Fibroblast of skin of scalp (primary cell): Measurements from ENCODE around the gene CNTN6.
A peak's percentile ranks its signal among the peaks of the same experiment; 100 is the strongest.

Experiments used
- DNase-seq: peaks from one replicate; pipeline ENCODE4 v3.0.0-alpha.2; 2013

CNTN6 gene

DNA sequence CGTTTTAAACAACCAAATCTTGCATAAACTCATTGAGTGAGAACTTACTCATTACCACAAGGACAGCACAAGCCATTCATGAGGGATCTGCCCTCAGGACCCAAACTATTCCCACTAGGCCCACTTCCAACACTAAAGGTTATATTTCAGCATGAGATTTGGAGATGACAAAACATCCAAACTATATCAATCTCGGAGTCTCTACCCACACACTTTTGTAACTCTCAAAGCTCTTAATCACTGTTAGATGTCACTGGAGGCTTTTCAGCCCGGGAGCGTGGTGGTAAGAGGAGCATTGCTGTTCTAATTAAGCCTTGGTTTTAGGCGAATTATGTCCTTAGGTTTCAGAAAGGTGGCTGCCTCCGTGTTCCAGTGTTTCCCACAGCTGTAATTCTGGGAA is 86.3 kb downstream of the CNTN6 start:
- DNase-seq: peak; percentile 12

DNA sequence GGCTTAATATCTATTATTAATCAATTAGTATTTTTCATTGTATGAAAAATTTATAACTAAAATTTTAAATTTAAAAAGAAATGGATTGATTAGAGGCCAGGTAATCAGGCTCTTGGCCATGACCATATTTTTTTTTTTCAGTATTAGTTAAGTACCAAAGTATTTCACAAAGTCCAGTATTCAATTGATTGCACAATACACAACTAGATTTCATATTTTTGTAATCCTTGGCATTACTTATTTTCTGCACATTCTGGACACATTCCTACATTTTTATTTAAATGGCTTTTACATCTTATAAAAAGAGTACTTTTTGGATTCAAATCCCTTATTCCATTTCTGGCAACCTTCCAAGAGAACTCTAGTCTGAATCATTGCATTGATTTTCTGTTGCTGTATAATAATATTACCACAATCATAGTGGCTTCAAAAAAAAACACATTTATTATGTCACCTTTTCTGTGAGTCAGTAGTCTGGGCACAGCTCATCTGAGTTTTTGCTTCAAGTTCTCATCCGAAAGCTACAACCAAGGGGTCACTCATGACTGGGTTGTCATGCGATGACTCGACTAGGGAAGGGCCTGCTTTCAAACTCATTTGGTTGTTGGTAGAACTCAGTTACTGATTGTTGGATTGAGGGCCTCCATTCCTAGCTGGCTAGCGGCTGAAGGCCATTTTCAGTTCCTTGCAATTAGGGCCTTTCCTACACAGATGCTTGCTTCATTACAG is 90.7 kb downstream of the CNTN6 start:
- peak; percentile 94 for DNase-seq

DNA sequence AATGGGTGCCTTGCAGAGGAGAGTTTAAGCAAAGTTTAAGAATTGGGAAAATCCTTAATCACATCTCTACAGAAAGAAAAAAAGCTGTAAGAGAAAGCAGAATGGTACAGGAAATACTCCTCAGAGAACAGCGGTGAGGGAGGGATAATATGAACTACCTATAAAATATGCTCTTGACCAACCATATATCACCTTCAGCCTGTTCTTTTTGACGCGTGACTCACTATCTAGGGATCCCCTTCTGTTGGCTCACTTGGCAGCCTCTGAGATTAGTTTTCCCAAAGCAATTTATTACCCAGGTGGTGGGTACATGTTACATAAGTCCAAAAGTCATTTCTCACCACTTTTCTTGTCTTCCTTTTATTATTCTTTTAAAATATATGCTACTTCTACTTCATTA is 97.7 kb downstream of the CNTN6 start:
- DNase-seq: no peak

DNA sequence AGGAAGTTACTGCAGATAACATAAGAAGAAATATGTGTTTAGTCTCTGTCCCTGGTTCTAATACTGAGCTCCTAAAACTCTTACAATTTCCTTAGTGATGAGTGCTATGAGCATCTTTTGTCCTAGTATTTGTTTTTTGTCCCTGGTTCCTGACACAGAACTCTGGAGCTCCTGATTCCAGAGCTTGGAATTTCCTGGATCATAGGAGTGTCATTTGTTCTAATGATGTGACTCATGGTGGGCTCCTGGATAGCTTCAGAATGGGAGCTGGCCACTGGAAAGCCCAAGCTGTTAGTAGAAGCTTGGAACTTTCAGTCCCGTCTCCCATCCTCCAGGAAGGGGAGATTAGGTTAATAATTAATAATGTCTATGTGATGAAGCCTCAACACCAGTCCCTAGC is 98.2 kb downstream of the CNTN6 start:
- DNase-seq: peak; percentile 55

DNA sequence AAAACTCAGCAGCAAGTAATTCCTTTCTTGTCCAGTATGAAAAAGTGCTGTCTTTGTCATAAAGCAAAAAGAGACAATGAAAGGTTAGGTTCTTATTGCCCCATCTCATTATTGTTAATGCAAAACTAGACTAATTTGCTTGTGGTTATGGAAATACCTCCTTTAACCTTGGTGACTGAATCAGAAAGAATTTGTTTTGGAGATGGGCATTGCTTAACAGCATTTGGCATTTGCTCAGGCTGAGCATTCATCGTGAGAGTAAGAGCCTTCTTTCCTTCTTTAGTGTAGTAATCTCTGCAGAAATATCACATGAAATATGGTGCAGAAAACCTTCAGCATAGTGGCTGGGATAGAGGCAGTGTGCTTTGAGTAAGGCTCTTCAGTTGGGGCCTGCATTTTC is 103.1 kb downstream of the CNTN6 start:
- DNase-seq: peak; percentile 82

DNA sequence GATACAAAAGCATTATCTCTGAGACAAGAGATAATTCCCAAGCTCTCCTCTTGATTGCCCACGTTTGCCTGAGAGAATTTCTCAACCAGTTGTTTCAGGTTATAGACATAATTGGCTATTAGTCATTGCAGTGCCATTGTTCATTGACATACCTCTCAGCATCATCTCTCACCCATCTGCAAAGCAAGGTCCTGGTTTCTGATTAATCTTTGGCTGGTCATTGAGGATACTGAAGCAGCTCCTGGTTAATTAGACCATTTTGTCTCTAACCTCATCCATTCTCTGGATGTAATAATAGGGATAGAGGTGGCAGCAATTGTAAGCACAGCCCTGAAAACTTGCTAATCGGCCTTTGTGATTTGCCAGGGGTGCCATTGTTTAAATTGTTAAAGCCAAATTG is 104.2 kb downstream of the CNTN6 start:
- no peak for DNase-seq

DNA sequence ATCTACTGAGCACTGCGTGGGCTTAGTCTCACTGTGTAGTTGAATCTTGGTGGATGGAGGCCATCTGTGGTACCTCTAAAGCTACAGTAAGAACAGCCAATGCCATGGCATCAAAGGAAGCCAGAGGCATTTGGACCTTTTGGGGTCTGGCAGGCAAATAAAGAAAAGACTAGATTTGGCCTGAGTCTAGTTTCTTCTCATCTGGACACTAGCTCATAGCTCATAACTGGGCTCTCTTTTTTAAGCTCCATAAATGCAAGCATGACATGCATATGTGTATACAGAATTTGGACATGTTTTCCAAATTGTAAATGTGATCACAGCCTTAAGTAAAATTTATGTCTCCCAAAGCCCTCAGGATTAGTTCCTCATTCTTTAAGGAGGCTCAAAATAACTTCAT is 107.5 kb downstream of the CNTN6 start:
- no peak for DNase-seq

DNA sequence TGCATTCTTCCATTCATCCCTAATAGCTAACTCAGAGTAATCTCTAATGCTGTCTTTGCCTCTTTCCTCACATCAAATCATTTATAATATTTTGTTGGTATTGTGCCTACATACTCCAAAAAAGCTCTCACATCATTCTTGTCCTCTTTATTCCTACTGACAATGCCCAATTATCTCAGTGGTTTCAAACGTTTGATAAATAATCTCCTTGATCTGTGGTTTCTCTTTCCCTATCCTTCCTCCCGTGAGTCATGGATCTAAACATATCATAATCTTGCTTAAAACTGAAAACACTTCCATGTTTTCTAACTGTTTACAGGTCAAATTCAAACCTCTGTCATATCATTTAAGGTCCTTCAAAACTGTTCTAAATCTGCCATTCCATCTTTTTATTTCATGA is 115.1 kb downstream of the CNTN6 start:
- peak; percentile 27 for DNase-seq

DNA sequence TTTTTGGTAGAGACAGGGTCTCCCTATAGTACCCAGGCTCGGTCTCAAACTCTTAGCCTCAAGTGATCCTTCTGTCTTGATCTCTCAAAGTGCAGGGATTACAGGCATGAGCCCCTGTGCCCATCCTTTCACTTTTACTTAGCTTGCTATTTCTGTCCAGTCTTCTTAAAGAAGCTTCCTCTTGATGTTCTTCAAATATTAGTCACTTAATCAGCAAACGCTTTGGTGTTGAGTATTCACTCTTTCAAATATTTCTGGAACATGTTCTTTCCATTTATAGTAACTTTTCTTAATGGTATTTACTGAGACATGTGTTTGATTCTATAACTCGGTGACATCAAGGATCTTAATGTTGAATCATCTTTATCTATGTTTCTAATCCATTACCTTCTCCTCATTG is 122.1 kb downstream of the CNTN6 start:
- peak; percentile 91 for DNase-seq

DNA sequence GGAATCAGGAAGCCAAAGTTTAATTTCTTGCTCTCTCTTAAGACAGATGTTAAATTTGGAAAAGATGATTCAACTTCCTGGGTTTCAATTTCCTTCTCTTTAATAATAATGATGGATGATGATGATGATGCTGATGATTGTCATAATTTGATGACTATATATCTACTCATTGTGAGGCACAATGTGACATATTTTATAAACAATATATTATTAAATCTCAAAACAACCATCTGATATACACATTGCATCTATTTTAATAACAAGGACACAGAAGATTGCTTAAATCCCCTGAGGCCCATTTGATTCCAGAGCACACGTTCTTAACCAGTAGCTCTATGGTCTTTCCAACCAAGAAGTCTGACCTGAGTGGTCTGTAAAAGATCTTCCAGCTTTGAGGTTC is 124.0 kb downstream of the CNTN6 start:
- peak; percentile 26 for DNase-seq

DNA sequence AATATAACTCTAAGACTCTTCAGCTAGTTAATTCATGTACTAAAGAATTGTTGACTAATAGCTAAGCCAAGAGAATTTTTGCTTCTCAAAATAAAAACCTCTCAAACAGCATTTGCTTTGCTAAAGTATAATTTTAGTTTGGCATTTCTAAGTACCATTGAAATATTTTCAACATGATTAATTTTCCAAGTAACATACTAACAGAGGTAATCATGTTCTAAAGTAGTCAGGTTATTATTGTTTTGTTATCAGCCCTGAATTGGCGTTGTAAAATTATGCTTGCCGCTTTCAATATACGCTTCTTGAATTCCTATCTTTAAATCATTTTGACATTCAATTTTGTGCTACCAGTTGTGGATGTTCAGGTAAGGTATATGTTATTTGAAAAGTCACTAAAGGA is 134.3 kb downstream of the CNTN6 start:
- no peak for DNase-seq

DNA sequence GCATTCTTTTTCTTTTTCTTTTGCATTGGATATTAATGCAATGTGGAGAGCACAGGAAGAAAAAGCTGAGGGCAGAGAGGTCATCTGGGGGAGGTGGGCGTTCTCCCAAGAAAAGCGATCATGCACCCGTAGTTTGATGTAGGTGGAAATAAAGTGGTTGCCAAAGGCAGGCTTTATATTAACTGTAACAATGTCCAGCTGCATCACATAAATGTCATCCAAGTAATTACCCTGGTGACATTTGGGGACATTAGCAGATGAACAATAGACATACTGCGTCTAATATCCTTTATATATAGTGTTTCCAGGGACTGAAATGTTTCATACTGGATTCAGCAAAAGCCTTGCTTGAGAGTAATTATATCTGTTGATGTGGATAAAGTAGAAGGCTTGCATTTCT is 135.5 kb downstream of the CNTN6 start:
- DNase-seq: no peak

DNA sequence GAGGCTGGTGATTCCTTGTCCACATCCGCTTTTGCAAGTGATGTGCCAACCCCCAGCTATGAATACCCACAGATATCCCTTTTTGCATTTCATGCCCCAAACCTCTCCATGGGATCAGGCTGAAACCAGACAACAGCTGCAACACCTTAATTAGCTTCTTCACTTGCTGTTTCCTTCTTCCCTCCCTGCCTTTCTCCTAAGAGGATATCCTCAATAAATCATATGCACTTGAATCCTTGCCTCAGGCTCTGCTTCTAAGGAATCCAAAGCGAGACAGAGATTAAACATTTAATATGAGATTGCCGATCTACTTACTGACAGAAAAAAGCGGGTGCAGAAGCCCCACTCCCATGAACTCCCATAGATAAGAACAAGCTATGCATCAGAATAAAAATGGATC is 138.1 kb downstream of the CNTN6 start:
- DNase-seq: no peak

DNA sequence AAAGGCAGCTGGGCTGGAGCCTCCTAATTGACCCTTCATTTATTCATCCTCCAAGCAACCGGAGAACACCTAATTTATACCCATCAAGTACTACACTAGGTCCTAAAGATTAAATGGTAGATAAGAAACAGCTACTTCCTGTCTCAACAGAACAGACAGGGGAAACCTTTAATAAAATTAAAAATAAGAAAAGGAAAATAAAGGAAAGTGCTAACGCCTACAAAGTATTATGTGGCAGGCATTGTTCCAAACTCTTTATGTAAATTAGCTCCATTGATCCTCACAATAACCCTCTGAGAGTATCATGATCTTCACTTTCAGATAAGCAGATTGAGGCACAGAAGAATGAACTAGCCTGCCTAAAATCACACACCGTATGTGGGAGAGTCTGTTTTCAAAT is 139.5 kb downstream of the CNTN6 start:
- no peak for DNase-seq

DNA sequence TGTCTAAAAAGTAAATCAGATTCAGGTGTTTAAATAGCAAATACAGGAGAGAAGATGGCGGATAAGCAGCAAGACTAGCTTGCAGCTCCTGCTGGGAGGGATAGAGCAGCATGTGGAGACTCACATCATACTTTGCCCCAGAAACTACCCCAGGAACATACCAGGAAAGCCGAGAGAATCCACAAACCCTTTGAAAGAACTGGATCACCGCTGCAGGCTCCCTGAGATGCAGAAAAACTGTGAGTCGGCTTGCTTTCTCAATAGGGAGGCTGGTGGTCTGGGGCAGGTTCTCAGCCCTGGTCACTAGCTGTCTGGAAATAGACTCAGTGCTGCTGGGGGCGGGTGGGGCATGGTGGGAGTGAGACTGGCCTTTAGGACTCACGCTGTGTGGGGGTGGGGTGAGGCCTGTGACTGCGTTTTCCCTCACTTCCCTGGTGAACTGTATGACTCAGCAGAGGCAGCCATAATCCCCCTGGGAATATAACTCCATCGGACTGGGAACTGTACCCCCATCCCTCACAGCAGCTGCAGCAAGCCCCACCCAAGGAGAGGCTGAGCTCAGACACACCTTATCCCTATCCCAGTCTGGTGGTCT is 142.8 kb downstream of the CNTN6 start:
- DNase-seq: peak; percentile 35

DNA sequence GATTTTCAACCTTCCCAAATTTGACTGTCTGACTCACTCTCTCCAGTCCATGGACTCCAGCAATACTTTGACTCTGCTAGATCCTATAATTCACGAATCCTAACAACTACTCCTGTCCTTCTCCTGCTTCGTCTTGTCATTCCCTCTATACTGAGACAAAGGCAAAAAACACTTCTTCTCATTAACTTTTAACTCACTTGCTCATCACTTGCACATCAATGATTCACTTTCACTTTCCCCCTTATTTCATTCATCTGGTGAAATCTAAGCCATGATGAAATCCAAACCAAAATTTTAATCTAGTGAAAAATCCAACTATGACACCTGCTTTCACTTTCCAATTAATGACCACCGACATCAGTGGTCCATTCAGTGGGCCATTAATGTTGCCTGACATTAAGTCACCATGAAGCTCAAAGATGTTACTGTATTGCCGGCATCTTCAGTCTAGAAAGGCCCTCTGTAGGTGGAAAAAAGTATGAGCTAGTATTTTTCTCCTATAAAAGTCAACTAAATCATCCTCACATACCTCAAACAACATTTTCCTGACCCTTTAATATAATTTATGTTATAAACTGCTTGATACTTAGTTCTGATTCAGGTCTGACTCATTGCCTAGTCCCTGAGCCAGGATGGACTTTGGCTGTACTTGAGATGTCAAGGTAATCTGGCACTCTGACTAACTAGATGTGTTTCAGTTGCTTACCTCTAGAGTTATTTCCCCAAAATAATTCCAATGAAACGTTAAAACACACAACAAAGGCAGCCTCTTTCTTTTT is 158.6 kb downstream of the CNTN6 start:
- DNase-seq: peak; percentile 18

DNA sequence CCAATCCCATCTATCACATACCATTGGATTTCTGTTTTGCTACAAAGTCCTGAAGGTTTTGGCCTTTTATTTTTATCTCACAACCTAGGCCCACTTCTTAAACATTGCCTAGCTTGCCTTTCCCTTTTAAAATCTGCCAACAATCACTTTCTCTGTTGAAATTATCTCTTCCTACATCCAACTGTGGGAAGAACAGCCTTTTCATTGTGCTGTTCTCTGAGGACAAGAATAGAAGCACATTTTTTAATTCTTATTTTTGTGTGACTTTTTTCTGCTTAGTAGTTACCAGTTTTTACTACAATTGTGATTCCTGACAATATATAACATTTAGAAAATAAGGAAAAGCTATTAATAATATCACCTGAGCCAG is 159.2 kb downstream of the CNTN6 start:
- no peak for DNase-seq

DNA sequence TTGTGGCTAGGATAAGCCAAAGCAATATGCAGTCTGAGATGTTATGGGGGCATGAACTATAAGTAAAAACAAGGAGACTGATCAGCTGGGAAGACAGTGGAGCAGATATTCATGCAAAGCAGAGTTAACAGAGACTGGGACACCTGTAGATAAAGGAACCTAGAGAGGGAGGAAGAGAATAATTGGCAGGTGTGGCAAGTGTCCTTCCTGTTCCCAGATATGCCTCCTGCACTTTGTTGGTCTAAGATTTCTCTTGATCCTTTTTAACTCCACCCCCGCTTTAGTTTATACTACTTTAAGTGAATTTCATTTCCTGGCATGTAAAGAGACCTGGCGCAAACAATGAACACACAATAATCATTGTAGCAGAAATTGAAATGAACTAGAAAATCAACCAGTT is 169.4 kb downstream of the CNTN6 start:
- no peak for DNase-seq

DNA sequence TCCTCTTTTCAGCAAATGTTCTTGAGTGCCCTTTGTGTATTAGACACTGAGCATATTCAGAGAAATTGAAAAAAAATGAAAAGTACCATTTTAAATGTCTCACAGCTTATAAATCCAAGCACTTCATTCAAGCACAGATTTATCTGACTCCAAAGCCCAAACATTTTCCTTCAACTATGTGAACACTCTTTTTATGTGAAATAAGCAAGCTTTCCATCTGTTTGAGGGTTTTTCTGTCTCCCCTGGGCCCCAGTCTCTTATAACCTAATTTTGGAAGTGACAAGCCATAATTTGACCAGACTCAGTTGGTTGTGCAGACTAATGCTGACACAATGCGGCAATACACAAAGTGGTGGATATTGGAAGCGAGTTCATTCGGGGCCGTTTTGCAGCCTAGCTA is 170.3 kb downstream of the CNTN6 start:
- DNase-seq: no peak

DNA sequence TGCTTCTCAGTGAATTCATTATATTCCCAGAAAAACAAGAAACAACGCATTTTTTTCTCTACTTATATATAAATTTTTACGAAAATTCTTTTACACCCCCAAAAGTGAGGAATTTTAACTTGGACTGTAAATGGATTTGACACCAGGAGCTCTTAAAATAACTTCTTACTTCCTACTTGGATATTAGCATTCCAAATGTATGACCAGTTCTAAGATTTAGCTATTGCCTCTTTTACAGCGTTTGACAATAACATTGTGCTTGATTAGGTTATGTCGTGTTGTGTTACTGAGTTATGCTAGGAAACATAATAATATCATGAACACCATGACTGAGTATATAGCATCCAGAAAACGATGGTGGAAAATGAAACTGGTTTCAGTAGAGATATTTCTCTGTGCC is 177.0 kb downstream of the CNTN6 start:
- DNase-seq: peak; percentile 17

DNA sequence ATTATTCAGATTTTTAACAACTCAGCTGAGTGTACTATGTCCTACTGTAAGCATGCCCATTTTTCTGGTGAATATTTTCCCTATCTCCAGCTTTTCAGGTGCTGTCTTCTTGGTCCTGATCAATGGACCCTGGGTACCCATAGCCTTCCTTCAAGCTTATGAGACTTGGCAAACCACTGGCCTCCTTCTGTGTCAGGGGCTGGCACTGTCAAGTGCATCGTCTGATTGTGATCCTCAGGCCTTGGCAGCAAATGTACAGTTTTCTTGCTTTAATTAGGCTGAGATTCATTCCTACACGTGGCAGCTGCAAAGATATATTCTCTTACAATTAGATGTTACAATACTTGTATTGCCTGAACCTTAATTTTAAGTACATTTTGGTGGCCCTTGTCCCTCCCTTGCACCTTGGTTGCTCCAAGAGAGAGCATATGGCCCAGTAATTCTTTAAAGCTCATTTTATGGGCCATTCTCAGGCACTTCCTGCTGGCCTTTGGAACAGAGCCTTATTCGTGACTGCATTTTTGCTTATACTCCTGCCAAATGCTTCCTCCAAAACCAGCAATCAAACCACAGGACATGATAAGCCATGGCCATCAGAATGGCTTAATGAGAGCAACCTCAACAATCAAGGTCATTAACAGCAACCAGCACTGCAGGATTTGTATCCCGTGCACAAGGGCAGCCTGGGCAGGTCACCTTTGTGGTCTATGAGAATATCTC is 179.9 kb downstream of the CNTN6 start:
- DNase-seq: no peak

DNA sequence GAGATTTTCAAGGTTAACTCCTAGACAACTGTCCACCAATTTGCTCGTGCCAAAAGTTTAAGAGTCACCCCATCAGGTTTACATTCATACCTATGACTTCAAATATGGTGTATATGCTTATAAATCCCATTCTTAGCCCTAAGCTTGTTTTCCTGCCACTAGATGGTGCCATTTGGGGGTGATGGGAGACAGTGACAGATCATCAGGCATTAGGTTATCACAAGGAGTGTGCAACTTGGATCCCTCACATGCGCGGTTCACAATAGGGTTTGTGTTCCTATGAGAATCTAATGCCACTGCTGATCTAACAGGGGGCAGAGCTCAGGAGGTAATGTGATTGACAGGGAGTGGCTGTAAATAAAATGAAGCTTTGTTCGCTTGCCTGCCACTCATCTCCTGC is 182.7 kb downstream of the CNTN6 start:
- peak; percentile 20 for DNase-seq

DNA sequence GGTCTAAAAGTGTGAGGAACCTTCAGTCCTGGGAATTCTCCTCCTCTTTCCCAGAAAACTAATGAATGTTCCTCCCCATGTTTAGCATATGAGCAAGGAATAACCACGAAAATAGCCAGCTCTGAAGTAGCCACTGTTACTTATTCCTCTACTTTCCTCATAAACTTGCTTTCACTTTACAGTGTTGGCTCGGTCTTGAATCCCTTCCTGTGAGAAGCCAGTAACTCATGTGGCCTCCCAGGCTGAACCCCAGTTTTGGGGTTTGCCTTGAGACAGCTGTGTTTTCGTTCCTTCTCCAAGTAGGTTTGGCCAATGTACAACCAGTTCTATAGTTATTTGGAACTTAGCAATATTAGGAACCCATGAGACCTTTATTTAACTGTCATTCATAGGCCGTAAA is 195.0 kb downstream of the CNTN6 start:
- DNase-seq: no peak
